ENCODE results near the gene SAMD10. TPM values are rescaled to one million over a fixed set of nuclear protein-coding genes. Genes with fewer than 3 reads are reported as not detected.

The SAMD10 gene
- total and polyA plus RNA-seq, 2 of the 8 experiments (the other 6 are each of a cell fraction or from before 2014, with no cell fraction given) = 3.0 to 5.2 TPM

DNA sequence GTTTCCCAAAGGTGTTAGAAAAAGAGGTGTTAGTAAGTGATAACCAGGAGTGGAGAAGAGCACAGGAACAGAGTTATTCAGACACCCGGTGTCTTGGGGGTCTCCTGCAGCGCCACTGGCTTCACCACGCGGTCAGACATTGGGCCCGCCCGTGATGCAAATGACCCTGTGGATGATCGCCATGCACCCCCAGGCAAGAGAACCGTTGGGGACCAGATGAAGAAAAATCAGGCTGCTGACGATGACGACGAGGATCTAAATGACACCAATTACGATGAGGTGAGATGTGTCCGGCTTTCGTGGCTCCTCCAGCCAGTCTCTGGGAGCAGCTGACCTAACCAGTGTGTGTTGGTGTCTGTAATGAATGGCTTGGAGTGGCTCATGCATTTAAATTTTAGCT lies 3.5 kb upstream of the SAMD10 start (continued):
- TF ChIP-seq, protein P1, sequence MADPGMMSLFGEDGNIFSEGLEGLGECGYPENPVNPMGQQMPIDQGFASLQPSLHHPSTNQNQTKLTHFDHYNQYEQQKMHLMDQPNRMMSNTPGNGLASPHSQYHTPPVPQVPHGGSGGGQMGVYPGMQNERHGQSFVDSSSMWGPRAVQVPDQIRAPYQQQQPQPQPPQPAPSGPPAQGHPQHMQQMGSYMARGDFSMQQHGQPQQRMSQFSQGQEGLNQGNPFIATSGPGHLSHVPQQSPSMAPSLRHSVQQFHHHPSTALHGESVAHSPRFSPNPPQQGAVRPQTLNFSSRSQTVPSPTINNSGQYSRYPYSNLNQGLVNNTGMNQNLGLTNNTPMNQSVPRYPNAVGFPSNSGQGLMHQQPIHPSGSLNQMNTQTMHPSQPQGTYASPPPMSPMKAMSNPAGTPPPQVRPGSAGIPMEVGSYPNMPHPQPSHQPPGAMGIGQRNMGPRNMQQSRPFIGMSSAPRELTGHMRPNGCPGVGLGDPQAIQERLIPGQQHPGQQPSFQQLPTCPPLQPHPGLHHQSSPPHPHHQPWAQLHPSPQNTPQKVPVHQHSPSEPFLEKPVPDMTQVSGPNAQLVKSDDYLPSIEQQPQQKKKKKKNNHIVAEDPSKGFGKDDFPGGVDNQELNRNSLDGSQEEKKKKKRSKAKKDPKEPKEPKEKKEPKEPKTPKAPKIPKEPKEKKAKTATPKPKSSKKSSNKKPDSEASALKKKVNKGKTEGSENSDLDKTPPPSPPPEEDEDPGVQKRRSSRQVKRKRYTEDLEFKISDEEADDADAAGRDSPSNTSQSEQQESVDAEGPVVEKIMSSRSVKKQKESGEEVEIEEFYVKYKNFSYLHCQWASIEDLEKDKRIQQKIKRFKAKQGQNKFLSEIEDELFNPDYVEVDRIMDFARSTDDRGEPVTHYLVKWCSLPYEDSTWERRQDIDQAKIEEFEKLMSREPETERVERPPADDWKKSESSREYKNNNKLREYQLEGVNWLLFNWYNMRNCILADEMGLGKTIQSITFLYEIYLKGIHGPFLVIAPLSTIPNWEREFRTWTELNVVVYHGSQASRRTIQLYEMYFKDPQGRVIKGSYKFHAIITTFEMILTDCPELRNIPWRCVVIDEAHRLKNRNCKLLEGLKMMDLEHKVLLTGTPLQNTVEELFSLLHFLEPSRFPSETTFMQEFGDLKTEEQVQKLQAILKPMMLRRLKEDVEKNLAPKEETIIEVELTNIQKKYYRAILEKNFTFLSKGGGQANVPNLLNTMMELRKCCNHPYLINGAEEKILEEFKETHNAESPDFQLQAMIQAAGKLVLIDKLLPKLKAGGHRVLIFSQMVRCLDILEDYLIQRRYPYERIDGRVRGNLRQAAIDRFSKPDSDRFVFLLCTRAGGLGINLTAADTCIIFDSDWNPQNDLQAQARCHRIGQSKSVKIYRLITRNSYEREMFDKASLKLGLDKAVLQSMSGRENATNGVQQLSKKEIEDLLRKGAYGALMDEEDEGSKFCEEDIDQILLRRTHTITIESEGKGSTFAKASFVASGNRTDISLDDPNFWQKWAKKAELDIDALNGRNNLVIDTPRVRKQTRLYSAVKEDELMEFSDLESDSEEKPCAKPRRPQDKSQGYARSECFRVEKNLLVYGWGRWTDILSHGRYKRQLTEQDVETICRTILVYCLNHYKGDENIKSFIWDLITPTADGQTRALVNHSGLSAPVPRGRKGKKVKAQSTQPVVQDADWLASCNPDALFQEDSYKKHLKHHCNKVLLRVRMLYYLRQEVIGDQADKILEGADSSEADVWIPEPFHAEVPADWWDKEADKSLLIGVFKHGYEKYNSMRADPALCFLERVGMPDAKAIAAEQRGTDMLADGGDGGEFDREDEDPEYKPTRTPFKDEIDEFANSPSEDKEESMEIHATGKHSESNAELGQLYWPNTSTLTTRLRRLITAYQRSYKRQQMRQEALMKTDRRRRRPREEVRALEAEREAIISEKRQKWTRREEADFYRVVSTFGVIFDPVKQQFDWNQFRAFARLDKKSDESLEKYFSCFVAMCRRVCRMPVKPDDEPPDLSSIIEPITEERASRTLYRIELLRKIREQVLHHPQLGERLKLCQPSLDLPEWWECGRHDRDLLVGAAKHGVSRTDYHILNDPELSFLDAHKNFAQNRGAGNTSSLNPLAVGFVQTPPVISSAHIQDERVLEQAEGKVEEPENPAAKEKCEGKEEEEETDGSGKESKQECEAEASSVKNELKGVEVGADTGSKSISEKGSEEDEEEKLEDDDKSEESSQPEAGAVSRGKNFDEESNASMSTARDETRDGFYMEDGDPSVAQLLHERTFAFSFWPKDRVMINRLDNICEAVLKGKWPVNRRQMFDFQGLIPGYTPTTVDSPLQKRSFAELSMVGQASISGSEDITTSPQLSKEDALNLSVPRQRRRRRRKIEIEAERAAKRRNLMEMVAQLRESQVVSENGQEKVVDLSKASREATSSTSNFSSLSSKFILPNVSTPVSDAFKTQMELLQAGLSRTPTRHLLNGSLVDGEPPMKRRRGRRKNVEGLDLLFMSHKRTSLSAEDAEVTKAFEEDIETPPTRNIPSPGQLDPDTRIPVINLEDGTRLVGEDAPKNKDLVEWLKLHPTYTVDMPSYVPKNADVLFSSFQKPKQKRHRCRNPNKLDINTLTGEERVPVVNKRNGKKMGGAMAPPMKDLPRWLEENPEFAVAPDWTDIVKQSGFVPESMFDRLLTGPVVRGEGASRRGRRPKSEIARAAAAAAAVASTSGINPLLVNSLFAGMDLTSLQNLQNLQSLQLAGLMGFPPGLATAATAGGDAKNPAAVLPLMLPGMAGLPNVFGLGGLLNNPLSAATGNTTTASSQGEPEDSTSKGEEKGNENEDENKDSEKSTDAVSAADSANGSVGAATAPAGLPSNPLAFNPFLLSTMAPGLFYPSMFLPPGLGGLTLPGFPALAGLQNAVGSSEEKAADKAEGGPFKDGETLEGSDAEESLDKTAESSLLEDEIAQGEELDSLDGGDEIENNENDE (IDR thresholded peaks at IDR 0.05; ENCODE audit: insufficient replicate concordance, low read length) = no peak
- TF ChIP-seq TEAD4 (IDR thresholded peaks at IDR 0.05; ENCODE audit: low read depth, low read length) (no peak), POLR2AphosphoS5 (IDR thresholded peaks at IDR 0.05; ENCODE audit: low read depth, low read length) (no peak), RNF2 (IDR thresholded peaks at IDR 0.05; ENCODE audit: borderline replicate concordance, low read depth, low read length, missing control alignments, poor library complexity, severe bottlenecking) (no peak), CEBPB (IDR thresholded peaks at IDR 0.05; ENCODE audit: low read depth, low read length) (no peak), RBBP5 (IDR thresholded peaks at IDR 0.05; ENCODE audit: borderline replicate concordance, low read depth, low read length) (no peak), CBX5 (IDR thresholded peaks at IDR 0.05; ENCODE audit: low read depth, low read length) (no peak)
- TF ChIP-seq, protein P2, sequence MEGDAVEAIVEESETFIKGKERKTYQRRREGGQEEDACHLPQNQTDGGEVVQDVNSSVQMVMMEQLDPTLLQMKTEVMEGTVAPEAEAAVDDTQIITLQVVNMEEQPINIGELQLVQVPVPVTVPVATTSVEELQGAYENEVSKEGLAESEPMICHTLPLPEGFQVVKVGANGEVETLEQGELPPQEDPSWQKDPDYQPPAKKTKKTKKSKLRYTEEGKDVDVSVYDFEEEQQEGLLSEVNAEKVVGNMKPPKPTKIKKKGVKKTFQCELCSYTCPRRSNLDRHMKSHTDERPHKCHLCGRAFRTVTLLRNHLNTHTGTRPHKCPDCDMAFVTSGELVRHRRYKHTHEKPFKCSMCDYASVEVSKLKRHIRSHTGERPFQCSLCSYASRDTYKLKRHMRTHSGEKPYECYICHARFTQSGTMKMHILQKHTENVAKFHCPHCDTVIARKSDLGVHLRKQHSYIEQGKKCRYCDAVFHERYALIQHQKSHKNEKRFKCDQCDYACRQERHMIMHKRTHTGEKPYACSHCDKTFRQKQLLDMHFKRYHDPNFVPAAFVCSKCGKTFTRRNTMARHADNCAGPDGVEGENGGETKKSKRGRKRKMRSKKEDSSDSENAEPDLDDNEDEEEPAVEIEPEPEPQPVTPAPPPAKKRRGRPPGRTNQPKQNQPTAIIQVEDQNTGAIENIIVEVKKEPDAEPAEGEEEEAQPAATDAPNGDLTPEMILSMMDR (IDR thresholded peaks at IDR 0.05; ENCODE audit: control extremely low read depth in 1 of 3, insufficient read depth in 1 of 3, low read depth in 1 of 3, low read length in 3 of 3) = no peak
- TF ChIP-seq, protein P3, sequence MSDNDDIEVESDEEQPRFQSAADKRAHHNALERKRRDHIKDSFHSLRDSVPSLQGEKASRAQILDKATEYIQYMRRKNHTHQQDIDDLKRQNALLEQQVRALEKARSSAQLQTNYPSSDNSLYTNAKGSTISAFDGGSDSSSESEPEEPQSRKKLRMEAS (IDR thresholded peaks at IDR 0.05) = no peak

Measured in H1 (cell line).